GM10248 (cell line): Measurements from ENCODE around the gene PLCH1.

Experiments
- CTCF ChIA-PET: fragments of 300-600 bp; sonication (Branson Sonifier 250); formaldehyde crosslinking; extraction: SDS; loops from one replicate; lab custom pipeline; 2021; ENCODE audit warnings: antibody characterized with exemption; lab: Yijun Ruan, JAX
- POLR2A ChIA-PET: fragments of 350-650 bp; sonication (Branson Sonifier 250); formaldehyde crosslinking; extraction: SDS; loops from one replicate; lab custom pipeline; 2020; ENCODE audit warnings: antibody characterized with exemption; lab: Yijun Ruan, JAX
- DNase-seq: peaks from one replicate; pipeline ENCODE4 v3.0.0; 2012; ENCODE audit errors: extremely low spot score
- CTCF ChIP-seq: IDR thresholded peaks from 2 replicates; pipeline ENCODE4 v1.5.1; 2012; ENCODE audit warnings: mild to moderate bottlenecking, low read depth; ENCODE audit errors: extremely low read depth, missing control alignments, control extremely low read depth

PLCH1 gene, protein sequence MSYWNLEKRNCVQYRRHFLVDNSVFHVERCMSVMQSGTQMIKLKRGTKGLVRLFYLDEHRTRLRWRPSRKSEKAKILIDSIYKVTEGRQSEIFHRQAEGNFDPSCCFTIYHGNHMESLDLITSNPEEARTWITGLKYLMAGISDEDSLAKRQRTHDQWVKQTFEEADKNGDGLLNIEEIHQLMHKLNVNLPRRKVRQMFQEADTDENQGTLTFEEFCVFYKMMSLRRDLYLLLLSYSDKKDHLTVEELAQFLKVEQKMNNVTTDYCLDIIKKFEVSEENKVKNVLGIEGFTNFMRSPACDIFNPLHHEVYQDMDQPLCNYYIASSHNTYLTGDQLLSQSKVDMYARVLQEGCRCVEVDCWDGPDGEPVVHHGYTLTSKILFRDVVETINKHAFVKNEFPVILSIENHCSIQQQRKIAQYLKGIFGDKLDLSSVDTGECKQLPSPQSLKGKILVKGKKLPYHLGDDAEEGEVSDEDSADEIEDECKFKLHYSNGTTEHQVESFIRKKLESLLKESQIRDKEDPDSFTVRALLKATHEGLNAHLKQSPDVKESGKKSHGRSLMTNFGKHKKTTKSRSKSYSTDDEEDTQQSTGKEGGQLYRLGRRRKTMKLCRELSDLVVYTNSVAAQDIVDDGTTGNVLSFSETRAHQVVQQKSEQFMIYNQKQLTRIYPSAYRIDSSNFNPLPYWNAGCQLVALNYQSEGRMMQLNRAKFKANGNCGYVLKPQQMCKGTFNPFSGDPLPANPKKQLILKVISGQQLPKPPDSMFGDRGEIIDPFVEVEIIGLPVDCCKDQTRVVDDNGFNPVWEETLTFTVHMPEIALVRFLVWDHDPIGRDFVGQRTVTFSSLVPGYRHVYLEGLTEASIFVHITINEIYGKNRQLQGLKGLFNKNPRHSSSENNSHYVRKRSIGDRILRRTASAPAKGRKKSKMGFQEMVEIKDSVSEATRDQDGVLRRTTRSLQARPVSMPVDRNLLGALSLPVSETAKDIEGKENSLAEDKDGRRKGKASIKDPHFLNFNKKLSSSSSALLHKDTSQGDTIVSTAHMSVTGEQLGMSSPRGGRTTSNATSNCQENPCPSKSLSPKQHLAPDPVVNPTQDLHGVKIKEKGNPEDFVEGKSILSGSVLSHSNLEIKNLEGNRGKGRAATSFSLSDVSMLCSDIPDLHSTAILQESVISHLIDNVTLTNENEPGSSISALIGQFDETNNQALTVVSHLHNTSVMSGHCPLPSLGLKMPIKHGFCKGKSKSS (N-terminal part only)

GRCh38 chr3:155744626-155745324 is at the start of gene PLCH1:
PLCH1 (minus strand) TSS chr3:155745071; CDS start chr3:155704224, 40,847 bp downstream.
- CTCF ChIA-PET = interaction anchor here (1.1 kb wide), 1 partner anchor 61 kb away, joined by 3 read pairs; the partner anchor contains the start of gene C3orf33
- POLR2A ChIA-PET = no interaction called here
- DNase-seq = peak; percentile 67
- TF ChIP-seq CTCF = no peak

- POLR2A ChIA-PET = no interaction called here
- no peak for DNase-seq
- TF ChIP-seq CTCF = no peak
- CTCF ChIA-PET = no interaction called here
Measured at GRCh38 chr3:155792532-155792931, 47.7 kb upstream of the PLCH1 start.

DNA sequence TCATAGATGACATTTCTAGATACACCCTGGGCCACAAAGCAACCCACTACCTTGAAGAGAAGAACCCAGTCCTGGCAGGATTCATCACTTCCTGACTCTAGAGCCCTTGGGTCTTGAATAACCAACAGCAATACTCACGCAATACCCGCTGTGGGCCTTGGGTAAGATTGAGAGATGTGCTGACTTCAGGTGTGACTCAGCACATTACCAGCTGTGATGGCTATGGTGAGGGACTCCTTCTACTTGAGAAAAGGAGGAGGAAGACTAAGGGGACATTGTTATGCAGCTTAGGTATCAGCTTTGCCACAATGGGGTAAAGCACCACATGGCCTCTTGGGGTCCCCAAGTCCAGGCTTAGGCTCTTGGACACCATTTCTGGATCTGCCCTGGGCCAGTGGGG is 46.3 kb upstream of the PLCH1 start:
- TF ChIP-seq CTCF = no peak
- ChIA-PET POLR2A (no interaction called here), CTCF (interaction anchor here (0.8 to 1.6 kb wide), 2 partner anchors 15 to 19 kb away, joined by 3 to 5 read pairs; partner anchors contain the start of gene C3orf33)
- DNase-seq = no peak

- no peak for TF ChIP-seq CTCF
- POLR2A ChIA-PET = no interaction called here
- CTCF ChIA-PET = no interaction called here
- DNase-seq = no peak
Measured at GRCh38 chr3:155790272-155790925, 45.5 kb upstream of the PLCH1 start.

DNA sequence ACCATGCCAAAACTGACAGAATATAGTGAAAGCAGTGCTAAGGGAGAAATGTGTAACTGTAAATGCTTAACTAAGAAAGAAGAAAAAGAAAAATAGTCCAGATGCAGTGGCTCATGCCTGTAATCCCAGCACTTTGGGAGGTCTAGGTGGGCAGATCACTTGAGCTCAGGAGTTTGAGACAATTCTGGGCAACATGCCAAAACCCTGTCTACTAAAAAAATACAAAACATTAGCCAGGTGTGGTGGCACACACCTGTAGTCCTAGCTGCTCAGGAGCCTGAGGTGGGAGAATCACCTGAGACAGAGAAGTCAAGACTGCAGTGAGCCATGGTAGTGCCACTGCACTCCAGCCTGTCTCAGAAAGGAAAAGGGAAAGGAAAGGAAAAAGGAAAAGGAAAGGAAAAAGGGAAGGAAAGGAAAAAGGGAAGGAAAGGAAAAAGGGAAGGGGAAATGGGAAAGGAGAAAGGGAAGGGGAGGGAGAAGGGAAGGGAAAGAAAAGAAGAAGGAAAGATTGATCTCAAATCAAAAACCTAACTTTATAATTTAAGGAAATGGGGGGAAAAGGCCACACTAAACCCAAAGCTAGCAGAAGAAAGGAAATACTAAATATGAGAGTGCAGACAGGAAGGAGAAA is 40.9 kb upstream of the PLCH1 start:
- POLR2A ChIA-PET = no interaction called here
- DNase-seq = no peak
- CTCF ChIA-PET = no interaction called here
- TF ChIP-seq CTCF = no peak
